Measurements from ENCODE around the gene RNGTT.

Gene RNGTT

DNA sequence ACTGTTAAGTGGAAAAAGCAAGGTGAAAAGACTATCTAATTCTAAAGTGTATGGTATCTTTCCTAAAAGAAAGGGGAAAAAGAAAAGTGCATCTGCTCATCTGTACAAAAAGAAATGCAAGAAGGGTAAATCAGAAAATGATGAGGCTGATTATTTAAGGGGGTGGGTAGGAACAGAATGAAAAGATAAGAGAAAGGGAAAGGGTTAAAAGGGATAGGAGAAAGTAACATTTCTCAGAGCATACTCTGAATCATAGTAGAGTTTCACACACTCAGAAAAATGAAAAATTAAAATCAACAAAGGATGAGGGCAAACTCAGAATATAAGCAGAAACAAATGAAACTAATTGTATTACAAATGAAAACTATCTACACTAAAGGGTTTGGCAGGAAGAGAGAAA lies 79.1 kb downstream of the RNGTT start:
- Mint-ChIP-seq H3K4me1 (peaks cover 11% of the 10 kb centered on the region), H3K9me3 (no peaks in the 10 kb centered on the region), H3K27ac (ENCODE audit: low read depth) (no peak overlapping the region), H3K4me3 (no peak overlapping the region), H3K27me3 (no peaks in the 10 kb centered on the region), H3K36me3 (ENCODE audit: insufficient read depth) (peaks cover 17% of the 10 kb centered on the region)
- ATAC-seq (replicated peaks; ENCODE audit: extremely low read depth, poor library complexity, severe bottlenecking) (no peak), DNase-seq (ENCODE audit: low spot score in 2 of 2) (no peak)

GRCh38 chr6:88882536-88882935 lies 80.9 kb downstream of the RNGTT start:
- Mint-ChIP-seq H3K9me3 (no peaks in the 10 kb centered on the region), H3K4me1 (peaks cover 11% of the 10 kb centered on the region), H3K36me3 (ENCODE audit: insufficient read depth) (peaks cover 14% of the 10 kb centered on the region), H3K27ac (ENCODE audit: low read depth) (no peak overlapping the region), H3K27me3 (no peaks in the 10 kb centered on the region), H3K4me3 (no peak overlapping the region)
- ATAC-seq (replicated peaks; ENCODE audit: extremely low read depth, poor library complexity, severe bottlenecking), result no peak
- DNase-seq (ENCODE audit: low spot score in 2 of 2), result no peak

DNA sequence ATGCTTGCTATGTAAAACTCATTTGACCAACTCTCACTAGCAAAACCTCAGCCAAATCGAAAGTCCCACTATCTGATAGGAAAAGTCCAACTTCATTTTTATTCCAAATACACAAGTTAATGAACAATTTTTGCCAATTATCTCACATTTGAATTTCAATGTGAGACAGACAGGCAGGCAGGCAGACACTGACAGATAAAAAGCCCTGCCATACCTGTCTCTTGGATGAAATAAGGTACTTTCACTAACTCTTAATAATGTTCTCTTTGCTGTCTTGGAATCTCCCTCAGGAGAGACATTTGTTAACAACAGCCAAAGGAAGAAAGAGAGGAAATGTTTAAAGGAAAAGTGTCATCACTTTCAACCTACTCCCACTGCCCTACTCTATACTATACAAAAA lies 82.0 kb downstream of the RNGTT start:
- no peaks in the 10 kb centered on the region for H3K27me3 Mint-ChIP-seq
- H3K9me3 Mint-ChIP-seq, result no peaks in the 10 kb centered on the region
- H3K4me1 Mint-ChIP-seq, result peaks cover 11% of the 10 kb centered on the region
- H3K27ac Mint-ChIP-seq (ENCODE audit: low read depth), result no peak overlapping the region
- ATAC-seq (replicated peaks; ENCODE audit: extremely low read depth, poor library complexity, severe bottlenecking) (no peak), DNase-seq (ENCODE audit: low spot score in 2 of 2) (no peak)
- no peak overlapping the region for H3K4me3 Mint-ChIP-seq
- peaks cover 6% of the 10 kb centered on the region for H3K36me3 Mint-ChIP-seq (ENCODE audit: insufficient read depth)

DNA sequence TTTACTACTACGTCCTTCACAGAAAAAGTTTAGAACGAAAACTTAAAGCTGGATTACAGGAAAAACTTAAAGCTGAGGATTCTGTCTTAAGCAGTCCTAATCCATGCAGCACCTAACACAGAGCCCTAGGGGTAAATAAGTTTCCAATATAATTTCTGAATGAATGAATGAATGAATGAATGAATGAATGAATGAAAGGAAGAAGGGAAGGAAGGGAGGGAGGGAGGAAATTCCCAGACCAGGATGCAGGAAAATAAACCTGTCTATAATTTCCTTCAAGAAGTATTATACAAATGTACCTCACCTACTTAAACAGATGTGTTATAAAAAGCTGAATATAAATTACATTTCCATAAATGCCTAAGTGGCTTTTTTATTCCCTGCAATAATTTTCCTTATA lies 83.4 kb downstream of the RNGTT start:
- Mint-ChIP-seq H3K4me1 (peaks cover 11% of the 10 kb centered on the region), H3K36me3 (ENCODE audit: insufficient read depth) (peaks cover 3% of the 10 kb centered on the region), H3K9me3 (no peaks in the 10 kb centered on the region), H3K27ac (ENCODE audit: low read depth) (no peak overlapping the region), H3K27me3 (no peaks in the 10 kb centered on the region), H3K4me3 (no peak overlapping the region)
- DNase-seq (ENCODE audit: low spot score in 2 of 2) (no peak), ATAC-seq (replicated peaks; ENCODE audit: extremely low read depth, poor library complexity, severe bottlenecking) (no peak)

DNA sequence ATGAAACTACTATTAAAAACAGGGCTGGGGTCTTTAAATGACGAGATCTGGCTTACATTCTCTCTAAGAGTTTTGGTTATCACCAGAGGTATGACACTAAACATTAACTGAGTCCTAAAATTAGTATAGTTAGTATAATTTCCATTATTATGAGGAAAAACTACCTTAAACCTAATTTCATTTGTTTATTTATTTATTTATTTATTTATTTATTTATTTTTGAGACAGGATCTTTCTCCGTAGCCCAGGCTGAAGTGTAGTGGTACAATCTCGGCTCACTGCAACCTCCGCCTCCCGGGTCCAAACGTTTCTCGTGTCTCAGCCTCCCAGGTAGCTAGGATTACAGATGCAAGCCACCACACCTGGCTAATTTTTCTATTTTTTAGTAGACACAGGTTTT lies 85.5 kb downstream of the RNGTT start:
- Mint-ChIP-seq H3K27me3 (no peaks in the 10 kb centered on the region), H3K9me3 (no peaks in the 10 kb centered on the region), H3K4me1 (peaks cover 5% of the 10 kb centered on the region), H3K4me3 (no peak overlapping the region), H3K27ac (ENCODE audit: low read depth) (no peak overlapping the region), H3K36me3 (ENCODE audit: insufficient read depth) (peaks cover 1% of the 10 kb centered on the region)
- DNase-seq (ENCODE audit: low spot score in 2 of 2) (no peak), ATAC-seq (replicated peaks; ENCODE audit: extremely low read depth, poor library complexity, severe bottlenecking) (no peak)

DNA sequence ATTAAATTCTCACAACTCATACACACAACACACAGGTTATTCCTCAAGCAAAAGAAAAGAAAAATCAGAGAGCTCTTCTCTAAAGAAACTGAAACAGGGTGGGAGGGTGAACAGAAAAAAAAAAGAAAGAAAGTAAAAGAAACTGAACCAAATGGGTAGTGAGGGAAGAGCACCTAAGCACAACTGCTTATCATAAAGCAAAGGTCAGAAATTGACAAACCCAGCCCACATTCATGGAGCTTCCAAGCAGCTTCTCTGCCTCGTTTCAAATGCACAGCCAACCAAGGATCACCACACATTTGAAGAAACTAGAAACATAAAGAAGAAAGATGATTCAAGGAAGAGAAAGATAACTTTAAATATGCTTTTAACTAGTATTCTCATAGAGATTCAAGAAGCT lies 90.5 kb downstream of the RNGTT start:
- Mint-ChIP-seq H3K27me3 (no peaks in the 10 kb centered on the region), H3K36me3 (ENCODE audit: insufficient read depth) (peaks cover 5% of the 10 kb centered on the region), H3K9me3 (no peaks in the 10 kb centered on the region), H3K4me3 (no peak overlapping the region), H3K27ac (ENCODE audit: low read depth) (peak overlapping the region; percentile 39), H3K4me1 (no peaks in the 10 kb centered on the region)
- no peak for ATAC-seq (replicated peaks; ENCODE audit: extremely low read depth, poor library complexity, severe bottlenecking)
- DNase-seq (ENCODE audit: low spot score in 2 of 2), result no peak

DNA sequence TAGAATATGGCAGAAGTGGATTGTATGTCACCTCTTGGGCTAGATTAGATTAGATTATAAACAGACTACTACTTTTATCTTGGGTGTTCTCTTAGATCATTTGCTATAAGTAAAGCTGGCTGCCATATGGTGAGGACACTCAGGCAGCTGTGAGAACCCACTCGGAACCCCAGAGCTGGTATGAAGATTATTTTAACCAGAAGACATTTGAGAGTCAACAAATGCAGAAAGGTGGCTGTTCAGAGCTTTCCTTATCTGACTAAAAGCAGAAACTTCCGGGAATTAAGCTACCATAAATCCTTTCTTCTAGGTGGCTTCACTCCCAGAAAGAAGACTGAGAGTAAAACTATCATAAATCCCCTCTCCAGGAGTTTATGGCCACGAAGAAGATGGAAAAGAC lies 91.9 kb downstream of the RNGTT start:
- Mint-ChIP-seq H3K9me3 (no peaks in the 10 kb centered on the region), H3K4me3 (no peak overlapping the region), H3K27me3 (no peaks in the 10 kb centered on the region), H3K27ac (ENCODE audit: low read depth) (no peak overlapping the region), H3K4me1 (no peaks in the 10 kb centered on the region), H3K36me3 (ENCODE audit: insufficient read depth) (peaks cover 5% of the 10 kb centered on the region)
- DNase-seq (ENCODE audit: low spot score in 2 of 2) (no peak), ATAC-seq (replicated peaks; ENCODE audit: extremely low read depth, poor library complexity, severe bottlenecking) (no peak)

DNA sequence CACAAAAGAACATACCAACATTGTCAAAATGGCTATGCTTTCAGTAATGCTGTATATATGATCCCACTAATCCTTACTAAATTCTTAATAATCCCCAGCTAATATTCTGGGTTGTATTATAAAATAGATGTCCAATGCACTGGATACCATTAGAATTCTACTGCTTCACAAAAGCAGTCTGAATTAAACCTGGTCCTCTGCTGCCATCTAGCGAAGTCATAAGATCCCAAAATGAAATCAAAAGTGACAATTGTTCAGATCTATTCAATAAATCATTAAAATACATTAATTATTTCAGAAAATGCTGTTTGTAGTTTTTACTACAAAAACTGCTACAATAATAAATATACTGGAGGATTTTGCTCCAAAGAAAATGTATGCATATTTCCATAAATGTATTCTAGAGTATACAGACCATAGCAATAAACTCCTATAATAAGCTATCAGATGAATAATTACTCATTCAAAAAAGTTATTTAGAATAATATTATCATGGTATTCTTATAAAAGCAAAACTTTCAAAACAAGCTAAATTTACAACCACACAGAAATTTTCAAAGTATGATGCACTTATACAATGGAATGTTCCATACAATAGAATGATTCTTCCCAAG lies 92.6 kb downstream of the RNGTT start:
- Mint-ChIP-seq H3K27me3 (no peaks in the 10 kb centered on the region), H3K9me3 (no peaks in the 10 kb centered on the region), H3K4me1 (peaks cover 5% of the 10 kb centered on the region), H3K4me3 (no peak overlapping the region), H3K36me3 (ENCODE audit: insufficient read depth) (peaks cover 5% of the 10 kb centered on the region), H3K27ac (ENCODE audit: low read depth) (no peak overlapping the region)
- peak in 1 of 2 donors; percentile 26 for DNase-seq (ENCODE audit: low spot score in 2 of 2)
- no peak for ATAC-seq (replicated peaks; ENCODE audit: extremely low read depth, poor library complexity, severe bottlenecking)

DNA sequence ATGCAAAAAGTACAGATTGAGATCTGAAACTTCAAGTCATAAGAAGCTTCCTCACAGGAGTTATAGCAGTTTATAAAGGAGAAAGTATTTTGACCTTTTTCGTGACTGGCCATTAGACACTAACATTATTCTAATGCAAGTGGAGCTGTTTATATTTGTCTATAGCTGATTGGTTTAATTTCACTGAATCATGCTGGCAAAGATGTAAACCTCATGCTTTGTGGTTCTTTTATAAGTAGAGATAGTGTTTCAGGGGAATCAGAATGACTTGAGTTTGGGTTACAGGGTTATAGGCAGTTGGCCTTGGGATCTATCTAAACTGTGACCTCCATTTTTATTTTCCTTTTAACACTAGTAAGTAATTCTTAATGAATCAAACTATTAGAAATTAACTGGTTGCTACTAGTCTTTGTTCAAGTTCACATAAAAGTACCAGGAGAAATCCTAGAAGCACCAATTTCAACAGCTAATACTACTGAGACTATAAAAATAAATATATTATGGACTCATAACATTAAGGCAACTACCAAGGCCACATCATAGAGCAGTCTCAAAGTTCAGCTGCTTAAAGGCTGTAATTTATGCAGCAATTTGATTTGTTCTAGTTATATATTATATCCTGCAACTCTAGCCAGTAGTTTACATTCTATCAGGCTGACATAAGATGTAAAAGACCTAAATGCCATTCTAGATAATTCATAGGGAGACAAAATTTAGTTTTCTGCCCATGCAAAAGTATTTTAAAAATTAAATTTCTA lies 94.0 kb downstream of the RNGTT start:
- ATAC-seq (replicated peaks; ENCODE audit: extremely low read depth, poor library complexity, severe bottlenecking), result no peak
- Mint-ChIP-seq H3K4me3 (no peak overlapping the region), H3K27ac (ENCODE audit: low read depth) (no peak overlapping the region), H3K36me3 (ENCODE audit: insufficient read depth) (peaks cover 6% of the 10 kb centered on the region), H3K4me1 (peaks cover 17% of the 10 kb centered on the region), H3K27me3 (no peaks in the 10 kb centered on the region), H3K9me3 (no peaks in the 10 kb centered on the region)
- DNase-seq (ENCODE audit: low spot score in 2 of 2), result no peak

- peak overlapping the region; percentile 8 for H3K27ac Mint-ChIP-seq (ENCODE audit: low read depth)
- ATAC-seq (replicated peaks; ENCODE audit: extremely low read depth, poor library complexity, severe bottlenecking), result no peak
Measured at GRCh38 chr6:88867841-88868731, 95.3 kb downstream of the RNGTT start.

GRCh38 chr6:88866856-88867255 lies 96.6 kb downstream of the RNGTT start:
- H3K27ac Mint-ChIP-seq (ENCODE audit: low read depth), result no peak overlapping the region
- H3K4me3 Mint-ChIP-seq, result no peak overlapping the region
- no peaks in the 10 kb centered on the region for H3K9me3 Mint-ChIP-seq
- ATAC-seq (replicated peaks; ENCODE audit: extremely low read depth, poor library complexity, severe bottlenecking), result no peak
- DNase-seq (ENCODE audit: low spot score in 2 of 2), result no peak
- peaks cover 9% of the 10 kb centered on the region for H3K36me3 Mint-ChIP-seq (ENCODE audit: insufficient read depth)
- peaks cover 17% of the 10 kb centered on the region for H3K4me1 Mint-ChIP-seq
- no peaks in the 10 kb centered on the region for H3K27me3 Mint-ChIP-seq

More at GRCh38 chr6:88867841-88868731, 95.3 kb downstream of the RNGTT start:
- H3K9me3 Mint-ChIP-seq, result no peaks in the 10 kb centered on the region
- peaks cover 17% of the 10 kb centered on the region for H3K4me1 Mint-ChIP-seq
- no peaks in the 10 kb centered on the region for H3K27me3 Mint-ChIP-seq
- no peak for DNase-seq (ENCODE audit: low spot score in 2 of 2)
- peaks cover 8% of the 10 kb centered on the region for H3K36me3 Mint-ChIP-seq (ENCODE audit: insufficient read depth)
- H3K4me3 Mint-ChIP-seq, result no peak overlapping the region

- DNase-seq (ENCODE audit: low spot score in 2 of 2) (no peak), ATAC-seq (replicated peaks; ENCODE audit: extremely low read depth, poor library complexity, severe bottlenecking) (no peak)
- no peaks in the 10 kb centered on the region for H3K27me3 Mint-ChIP-seq
- peak overlapping the region; percentile 44 for H3K27ac Mint-ChIP-seq (ENCODE audit: low read depth)
- no peaks in the 10 kb centered on the region for H3K9me3 Mint-ChIP-seq
- H3K4me1 Mint-ChIP-seq, result peaks cover 17% of the 10 kb centered on the region
- H3K36me3 Mint-ChIP-seq (ENCODE audit: insufficient read depth), result peaks cover 11% of the 10 kb centered on the region
- no peak overlapping the region for H3K4me3 Mint-ChIP-seq
Measured at GRCh38 chr6:88865275-88865674, 98.1 kb downstream of the RNGTT start.
